Stimulated activated CD8-positive, alpha-beta memory T cell treated with anti-CD3 and anti-CD28 coated beads, Interleukin-15, amount 100 ng/mL, for 48 hours (primary cell): Measurements from ENCODE around the gene XPO1.
"Not testable (repeated sequence)": the region's sequence is repeated elsewhere in the genome, so short reads cannot be mapped to it uniquely, and the experiment has no call there.

Source experiments
- DNase-seq, 2 donors: peaks; one replicate each; pipeline ENCODE4 v3.0.0-alpha.2; 2020; ENCODE audit warnings: low read depth in 2 of 2

The XPO1 gene, protein sequence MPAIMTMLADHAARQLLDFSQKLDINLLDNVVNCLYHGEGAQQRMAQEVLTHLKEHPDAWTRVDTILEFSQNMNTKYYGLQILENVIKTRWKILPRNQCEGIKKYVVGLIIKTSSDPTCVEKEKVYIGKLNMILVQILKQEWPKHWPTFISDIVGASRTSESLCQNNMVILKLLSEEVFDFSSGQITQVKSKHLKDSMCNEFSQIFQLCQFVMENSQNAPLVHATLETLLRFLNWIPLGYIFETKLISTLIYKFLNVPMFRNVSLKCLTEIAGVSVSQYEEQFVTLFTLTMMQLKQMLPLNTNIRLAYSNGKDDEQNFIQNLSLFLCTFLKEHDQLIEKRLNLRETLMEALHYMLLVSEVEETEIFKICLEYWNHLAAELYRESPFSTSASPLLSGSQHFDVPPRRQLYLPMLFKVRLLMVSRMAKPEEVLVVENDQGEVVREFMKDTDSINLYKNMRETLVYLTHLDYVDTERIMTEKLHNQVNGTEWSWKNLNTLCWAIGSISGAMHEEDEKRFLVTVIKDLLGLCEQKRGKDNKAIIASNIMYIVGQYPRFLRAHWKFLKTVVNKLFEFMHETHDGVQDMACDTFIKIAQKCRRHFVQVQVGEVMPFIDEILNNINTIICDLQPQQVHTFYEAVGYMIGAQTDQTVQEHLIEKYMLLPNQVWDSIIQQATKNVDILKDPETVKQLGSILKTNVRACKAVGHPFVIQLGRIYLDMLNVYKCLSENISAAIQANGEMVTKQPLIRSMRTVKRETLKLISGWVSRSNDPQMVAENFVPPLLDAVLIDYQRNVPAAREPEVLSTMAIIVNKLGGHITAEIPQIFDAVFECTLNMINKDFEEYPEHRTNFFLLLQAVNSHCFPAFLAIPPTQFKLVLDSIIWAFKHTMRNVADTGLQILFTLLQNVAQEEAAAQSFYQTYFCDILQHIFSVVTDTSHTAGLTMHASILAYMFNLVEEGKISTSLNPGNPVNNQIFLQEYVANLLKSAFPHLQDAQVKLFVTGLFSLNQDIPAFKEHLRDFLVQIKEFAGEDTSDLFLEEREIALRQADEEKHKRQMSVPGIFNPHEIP (N-terminal part only)

DNA sequence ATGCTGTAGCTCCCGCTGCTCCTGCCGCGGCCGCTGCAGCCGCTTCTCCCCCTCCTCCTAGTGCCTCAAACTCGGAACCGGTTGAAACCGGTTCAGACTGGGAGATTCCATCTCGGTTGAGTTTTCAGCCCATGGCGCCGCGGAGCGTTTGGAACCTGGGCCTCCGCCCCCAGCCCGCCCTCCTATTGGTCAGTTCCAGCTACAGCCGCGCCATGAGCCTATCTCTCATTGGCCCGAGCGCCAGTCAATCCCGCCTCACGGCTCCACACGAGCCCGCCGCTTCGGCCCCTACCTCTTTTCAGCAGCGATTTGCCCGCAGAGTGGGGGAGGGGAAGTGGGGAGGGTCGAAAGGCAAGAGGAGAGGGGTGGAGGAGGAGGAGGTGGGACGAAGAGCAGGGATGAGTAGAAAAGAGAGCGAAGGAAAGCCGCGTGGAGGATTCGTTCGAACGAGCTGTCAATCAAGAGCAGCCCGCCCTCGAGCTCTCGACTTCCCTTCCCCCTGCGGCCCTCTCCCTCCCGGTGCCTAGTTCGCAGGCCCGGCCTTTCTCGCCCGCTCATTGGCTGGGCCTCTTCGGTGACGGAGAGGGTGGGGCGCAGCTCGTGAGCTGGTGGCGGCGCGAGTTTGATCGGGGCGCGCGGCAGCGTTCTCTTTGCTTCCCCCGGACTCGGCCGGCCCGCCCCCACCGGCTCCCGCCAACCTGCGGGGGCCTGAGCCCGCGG is at the start of gene XPO1:
Gene XPO1, minus strand, starts transcription at position 157 of the 720 bp plus-strand sequence. CDS start 4,459 bp downstream, outside the sequence.
- DNase-seq, result peak; percentile 98

DNA sequence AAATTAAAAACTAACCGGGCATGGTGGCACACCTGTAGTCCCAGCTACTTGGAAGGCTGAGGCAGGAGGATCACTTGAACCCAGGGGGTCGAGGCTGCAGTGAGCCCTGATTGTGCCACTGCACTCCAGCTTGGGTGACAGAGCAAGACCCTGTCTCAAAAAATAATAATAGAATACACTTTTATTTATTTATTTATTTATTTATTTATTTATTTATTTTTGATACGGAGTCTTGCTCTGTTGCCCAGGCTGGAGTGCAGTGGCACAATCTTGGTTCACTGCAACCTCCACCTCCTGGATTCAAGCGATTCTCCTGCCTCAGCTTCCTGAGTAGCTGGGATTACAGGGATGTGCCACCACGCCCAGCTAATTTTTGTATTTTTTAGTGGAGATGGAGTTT is 48.8 kb upstream of the XPO1 start:
- not testable (repeated sequence) for DNase-seq

DNA sequence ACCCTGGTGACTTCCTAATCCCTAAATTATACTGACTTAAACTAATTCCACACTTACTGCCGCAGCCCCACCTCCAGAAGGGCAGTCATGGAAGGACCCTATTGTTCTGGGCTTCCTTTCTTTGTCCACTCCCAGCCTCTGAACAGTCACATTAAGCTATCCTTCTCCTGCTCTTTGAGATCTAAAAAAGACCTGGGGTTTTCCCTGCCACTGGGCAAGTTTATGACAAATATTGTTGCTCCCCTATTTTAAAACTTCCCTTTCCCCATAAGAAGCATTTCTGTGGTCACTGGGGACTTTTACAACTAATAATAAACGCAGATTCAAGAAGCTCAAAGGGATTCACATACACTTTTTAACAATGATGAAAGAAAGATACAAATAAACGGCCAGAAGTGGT is 47.2 kb upstream of the XPO1 start:
- DNase-seq, result no peak

DNA sequence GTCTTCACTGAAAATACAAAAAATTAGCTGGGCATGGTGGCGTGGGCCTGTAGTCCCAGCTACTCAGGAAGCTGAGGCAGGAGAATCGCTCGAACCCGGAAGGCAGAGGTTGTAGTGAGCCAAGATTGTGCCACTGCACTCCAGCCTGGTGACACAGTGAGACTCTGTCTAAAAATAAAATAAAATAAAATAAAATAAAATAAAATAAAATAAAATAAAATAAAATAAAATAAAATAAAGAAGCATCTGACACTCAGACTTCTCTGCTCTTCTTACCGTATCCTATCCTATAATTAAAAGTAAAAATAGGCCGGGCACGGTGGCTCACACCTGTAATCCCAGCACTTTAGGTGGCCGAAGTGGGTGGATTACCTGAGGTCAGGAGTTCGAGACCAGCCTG is 46.2 kb upstream of the XPO1 start:
- DNase-seq, result not testable (repeated sequence)

- DNase-seq, result no peak
These were observed 44.0 kb upstream of the XPO1 start for GRCh38 chr2:61582165-61582564.

- no peak for DNase-seq
These were observed 43.6 kb upstream of the XPO1 start for GRCh38 chr2:61581716-61582115.

- no peak for DNase-seq
These were observed 37.3 kb upstream of the XPO1 start for GRCh38 chr2:61575447-61575859.

DNA sequence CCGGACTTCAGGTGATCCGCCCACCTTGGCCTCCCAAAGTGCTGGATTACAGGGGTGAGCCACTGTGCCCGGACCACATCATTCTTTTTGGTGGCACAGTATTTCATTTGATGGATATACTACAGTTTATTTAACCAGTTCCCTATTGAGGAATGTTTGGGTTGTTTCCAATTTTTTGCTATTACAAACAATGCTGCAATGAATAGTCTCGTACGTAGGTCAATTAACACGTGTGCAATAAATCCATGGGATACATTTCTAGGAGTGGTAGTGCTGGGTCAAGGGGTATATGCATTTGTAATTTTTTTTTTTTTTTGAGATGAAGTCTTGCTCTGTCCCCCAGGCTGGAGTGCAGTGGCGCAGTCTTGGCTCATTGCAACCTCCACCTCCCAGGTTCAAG is 28.4 kb upstream of the XPO1 start:
- no peak for DNase-seq

DNA sequence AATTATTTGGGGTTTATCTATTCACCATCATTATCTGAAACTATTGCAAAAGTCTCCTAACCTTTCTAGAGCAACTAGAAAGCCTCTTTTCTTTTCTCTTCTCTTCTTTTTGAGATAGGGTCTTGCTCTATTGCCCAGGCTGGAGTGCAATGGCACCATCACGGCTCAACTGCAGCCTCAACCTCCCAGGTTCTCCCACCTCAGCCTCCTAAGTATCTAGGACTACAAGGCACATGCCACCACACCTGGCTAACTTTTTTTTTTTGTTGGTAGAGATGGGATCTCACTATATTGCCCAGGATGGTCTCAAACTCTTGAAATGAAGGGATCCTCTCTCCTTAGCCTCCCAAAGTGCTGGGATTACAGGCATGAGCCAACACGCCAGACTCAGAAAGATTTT is 24.5 kb upstream of the XPO1 start:
- no peak for DNase-seq

DNA sequence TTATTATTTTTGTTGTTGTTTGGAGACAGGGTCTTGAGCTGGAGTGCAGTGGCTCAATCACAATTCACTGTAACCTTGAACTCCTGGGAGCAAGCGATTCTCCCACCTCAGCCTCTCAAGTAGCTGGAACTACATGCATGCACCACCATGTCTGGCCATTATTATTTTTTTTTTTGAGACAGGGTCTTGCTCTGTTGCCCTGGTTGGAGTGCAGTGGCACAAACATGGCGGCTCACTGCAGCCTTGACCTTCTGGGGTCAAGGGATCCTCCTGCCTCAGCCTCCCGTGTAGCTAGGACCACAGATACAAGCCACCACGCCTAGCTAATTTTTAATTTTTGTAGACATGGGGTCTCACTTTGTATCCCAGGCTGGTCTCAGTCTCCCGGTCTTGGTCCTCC is 20.0 kb upstream of the XPO1 start:
- DNase-seq, result no peak

DNA sequence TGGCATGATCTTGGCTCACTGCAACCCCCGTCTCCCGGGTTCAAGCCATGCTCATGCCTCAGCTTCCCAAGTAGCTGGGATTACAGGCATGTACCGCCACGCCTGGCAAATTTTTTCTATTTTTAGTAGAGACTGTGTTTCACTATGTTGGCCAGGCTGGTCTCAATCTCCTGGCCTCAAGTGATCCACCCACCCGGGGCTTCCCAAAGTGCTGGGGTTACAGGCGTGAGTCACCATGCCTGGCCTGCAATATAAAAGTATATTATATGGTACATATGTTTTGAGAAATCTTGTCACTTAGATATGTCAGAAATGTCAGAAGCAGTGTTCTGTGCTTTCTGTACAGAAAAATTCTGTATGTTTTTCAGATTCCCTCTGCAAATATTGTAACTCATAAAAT is 19.2 kb upstream of the XPO1 start:
- DNase-seq, result no peak

DNA sequence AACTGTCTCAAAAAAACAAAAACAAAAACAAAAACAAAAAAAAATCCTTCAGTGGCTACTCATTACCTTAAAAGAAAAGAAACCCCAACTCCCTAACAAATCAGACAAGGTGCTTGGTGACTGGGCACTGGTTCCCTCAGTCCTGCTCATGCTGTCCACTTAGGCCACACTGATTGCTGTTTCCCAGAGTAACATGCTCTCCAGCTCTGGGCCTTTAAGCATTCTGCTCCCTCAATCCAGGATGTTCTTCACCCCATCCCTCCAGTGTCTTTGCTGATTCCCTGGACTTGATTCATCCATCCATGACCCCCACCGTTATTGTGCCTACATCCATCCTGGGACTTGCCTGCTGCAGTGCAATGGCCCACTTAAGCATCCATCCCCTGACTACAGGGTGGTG is 16.4 kb upstream of the XPO1 start:
- no peak for DNase-seq

DNA sequence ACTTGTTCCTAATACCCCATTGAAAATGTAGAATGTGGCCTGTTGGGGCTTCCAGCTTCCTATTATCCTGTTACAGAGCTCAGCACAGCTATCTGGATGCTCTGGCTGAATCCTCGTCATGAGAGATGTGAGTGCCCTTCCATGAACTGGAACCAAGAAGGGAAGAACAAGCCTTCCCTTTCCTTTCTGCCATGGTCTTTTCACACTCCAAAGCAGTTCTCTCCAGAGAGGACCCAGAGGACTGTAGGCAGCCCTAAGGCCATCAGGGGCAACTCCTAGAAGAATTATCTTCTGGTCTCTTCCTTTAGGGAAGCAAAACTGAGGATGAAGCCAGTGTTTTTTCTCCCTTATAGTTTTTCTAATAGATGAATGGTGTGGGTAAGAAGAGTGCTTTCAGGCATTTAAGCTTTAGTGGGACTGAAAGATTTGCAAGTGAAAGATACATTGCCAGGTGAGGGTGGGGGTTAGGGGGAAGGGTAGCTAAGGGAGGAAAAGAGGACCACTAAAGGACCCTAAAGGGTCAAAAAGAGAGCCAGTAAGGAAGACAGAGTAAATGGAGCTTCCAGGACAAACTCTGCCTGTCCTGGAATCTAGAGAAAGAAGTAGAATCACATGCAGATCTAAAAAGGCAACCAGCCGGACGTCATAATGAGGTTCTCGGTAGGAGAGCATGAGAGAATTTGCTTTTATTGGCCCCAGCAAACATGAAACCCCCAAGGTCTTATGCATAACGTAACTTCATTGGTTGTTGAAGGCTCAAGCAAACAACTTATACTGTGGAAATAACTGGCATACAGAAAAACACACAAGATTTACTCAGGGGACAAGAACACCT is 12.4 kb upstream of the XPO1 start:
- no peak for DNase-seq

DNA sequence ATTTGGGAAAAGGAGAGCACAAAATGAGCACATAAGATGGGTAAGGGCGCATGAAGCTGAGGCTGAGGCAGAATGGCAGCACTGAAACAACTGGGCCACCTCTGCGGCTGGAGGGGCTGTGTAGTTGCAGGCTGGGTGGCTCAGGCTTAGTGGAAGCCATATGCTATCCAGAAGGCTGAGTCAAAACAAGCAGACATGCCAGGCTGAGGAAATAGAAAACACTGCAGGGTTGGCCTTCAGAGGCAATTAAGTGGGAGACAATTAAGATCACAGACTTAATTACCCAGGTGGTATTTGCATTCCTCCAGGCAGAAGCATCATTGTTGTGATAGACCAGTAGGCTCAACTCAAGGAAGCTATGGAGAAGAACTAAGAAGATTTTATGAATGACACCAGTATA is 11.4 kb upstream of the XPO1 start:
- DNase-seq, result no peak

- no peak for DNase-seq
These were observed 4.9 kb upstream of the XPO1 start for GRCh38 chr2:61543062-61543461.

- not testable (repeated sequence) for DNase-seq
These were observed 2.0 kb upstream of the XPO1 start for GRCh38 chr2:61540167-61540566.

GRCh38 chr2:61538920-61539520 is 864 bp upstream of the XPO1 start:
- DNase-seq, result peak; percentile 19 to 35

GRCh38 chr2:61537950-61538199 is 281 bp downstream of the XPO1 start:
- no peak for DNase-seq

DNA sequence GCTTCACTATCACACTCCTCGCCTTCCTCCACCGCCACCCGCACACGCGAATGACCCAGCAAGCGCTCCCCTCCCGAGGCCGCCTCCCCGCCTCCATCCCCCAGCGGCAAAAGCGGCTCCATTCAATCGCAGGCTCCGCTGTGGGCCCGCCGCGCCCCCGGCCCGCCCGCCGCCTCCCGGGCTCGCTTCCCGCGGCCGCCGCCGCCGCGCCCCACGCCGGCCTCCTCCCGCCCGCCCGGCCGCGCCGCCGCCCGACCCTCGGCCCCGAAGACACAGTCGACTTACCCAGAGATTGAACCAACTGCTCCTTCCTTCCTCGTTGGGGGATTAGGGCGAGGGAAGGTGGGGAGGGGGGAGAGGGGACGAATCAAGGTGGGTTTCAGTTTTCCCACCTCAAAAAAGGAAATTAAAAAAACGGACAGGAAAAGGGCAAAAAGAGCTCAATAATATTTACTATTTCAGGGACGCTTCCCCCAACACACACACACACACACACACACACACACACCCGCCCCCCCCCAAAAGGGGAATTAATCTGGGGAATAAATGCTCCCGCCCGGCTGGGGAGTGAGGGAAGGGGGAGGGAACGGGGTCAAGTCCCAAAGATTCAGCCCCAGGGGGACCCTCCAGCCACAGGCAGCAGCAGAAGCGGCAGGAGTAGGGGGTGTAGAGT is 743 bp downstream of the XPO1 start:
- DNase-seq, result peak; percentile 5 to 9

- peak; percentile 78 to 81 for DNase-seq
These were observed 1.4 kb downstream of the XPO1 start for GRCh38 chr2:61536572-61537276.
